ENCODE results near the gene DOK3. TPM values are rescaled to one million over a fixed set of nuclear protein-coding genes. Genes with fewer than 3 reads are reported as not detected.

Gene DOK3
- total and polyA plus RNA-seq, 2 of the 13 experiments (the other 11 are each of a cell fraction or from before 2014, with no cell fraction given): 1.4 to 1.5 TPM

DNA sequence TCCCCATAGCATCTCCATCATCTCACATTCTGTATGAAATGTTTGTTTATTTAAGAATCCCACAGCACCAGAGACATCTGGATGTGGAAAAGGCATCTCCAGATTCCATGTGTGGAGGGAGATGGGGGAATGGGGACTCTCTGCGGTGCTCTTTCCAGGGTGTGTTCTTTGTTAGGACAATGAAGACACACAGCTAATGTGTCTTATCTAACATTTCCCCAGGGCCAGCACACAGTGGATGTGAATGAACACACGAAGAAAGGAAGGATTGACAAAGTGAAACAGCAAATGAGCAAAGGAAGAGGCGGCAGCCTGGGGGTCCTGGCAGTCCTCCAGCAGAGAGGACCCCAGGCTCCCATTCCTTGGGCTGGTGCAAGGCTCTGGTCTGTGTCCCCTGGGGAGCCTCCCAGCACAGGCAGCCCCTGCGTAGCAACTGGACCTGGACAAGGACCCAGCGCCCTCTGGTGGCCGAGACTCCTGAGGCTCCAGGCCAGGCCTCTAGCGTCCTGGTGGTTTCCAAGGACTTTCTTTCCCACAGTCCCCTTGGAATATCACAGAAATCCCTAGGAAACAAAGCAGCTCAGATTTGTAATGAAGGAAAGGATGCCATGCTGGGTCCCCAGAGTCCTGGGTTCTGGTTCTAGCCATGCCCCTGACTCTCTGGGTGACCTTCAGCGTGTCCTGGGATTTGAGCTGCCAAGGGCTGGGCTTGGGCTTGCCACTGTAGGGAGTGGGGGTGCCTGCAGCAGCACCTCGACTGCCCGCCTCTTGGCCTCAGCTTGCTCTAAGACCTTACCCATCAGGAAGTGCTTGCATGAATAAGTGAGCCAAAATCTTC is 8.7 kb downstream of the DOK3 start (continued):
- TF ChIP-seq ZNF335 (CRISPR knock-in tag; IDR thresholded peaks at IDR 0.05): 0 out of 2 replicates have a peak, but pooled peaks have one; percentile 16
- no peak for TF ChIP-seq EP300 (IDR thresholded peaks at IDR 0.05; ENCODE audit: low read depth in 2 of 2, low read length in 2 of 2)
- TF ChIP-seq EP300 (CRISPR knock-in tag; IDR thresholded peaks at IDR 0.05; ENCODE audit: borderline replicate concordance): no peak
- TF ChIP-seq, protein P1, sequence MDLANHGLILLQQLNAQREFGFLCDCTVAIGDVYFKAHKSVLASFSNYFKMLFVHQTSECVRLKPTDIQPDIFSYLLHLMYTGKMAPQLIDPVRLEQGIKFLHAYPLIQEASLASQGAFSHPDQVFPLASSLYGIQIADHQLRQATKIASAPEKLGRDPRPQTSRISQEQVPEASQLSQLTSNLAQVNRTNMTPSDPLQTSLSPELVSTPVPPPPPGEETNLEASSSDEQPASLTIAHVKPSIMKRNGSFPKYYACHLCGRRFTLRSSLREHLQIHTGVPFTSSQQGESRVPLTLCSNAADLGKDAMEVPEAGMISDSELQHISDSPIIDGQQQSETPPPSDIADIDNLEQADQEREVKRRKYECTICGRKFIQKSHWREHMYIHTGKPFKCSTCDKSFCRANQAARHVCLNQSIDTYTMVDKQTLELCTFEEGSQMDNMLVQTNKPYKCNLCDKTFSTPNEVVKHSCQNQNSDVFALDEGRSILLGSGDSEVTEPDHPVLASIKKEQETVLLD (CRISPR knock-in tag; IDR thresholded peaks at IDR 0.05; ENCODE audit: low read depth): no peak
- 0 out of 2 replicates have a peak, but pooled peaks have one; percentile 8 for TF ChIP-seq RXRA (CRISPR knock-in tag; IDR thresholded peaks at IDR 0.05)
- 0 out of 2 replicates have a peak, but pooled peaks have one; percentile 19 for TF ChIP-seq BORCS8-MEF2B (CRISPR knock-in tag; IDR thresholded peaks at IDR 0.05)
- 0 out of 2 replicates have a peak, but pooled peaks have one; percentile 30 for TF ChIP-seq ZNF768 (CRISPR knock-in tag; IDR thresholded peaks at IDR 0.05)
- TF ChIP-seq ZSCAN25 (CRISPR knock-in tag; IDR thresholded peaks at IDR 0.05): peak; percentile 43; the same call in 1 of the 2 replicates
- TF ChIP-seq XRCC5 (optimal IDR thresholded peaks at IDR 0.05; ENCODE audit: low read length): peak; percentile 87
- TF ChIP-seq, protein P2, sequence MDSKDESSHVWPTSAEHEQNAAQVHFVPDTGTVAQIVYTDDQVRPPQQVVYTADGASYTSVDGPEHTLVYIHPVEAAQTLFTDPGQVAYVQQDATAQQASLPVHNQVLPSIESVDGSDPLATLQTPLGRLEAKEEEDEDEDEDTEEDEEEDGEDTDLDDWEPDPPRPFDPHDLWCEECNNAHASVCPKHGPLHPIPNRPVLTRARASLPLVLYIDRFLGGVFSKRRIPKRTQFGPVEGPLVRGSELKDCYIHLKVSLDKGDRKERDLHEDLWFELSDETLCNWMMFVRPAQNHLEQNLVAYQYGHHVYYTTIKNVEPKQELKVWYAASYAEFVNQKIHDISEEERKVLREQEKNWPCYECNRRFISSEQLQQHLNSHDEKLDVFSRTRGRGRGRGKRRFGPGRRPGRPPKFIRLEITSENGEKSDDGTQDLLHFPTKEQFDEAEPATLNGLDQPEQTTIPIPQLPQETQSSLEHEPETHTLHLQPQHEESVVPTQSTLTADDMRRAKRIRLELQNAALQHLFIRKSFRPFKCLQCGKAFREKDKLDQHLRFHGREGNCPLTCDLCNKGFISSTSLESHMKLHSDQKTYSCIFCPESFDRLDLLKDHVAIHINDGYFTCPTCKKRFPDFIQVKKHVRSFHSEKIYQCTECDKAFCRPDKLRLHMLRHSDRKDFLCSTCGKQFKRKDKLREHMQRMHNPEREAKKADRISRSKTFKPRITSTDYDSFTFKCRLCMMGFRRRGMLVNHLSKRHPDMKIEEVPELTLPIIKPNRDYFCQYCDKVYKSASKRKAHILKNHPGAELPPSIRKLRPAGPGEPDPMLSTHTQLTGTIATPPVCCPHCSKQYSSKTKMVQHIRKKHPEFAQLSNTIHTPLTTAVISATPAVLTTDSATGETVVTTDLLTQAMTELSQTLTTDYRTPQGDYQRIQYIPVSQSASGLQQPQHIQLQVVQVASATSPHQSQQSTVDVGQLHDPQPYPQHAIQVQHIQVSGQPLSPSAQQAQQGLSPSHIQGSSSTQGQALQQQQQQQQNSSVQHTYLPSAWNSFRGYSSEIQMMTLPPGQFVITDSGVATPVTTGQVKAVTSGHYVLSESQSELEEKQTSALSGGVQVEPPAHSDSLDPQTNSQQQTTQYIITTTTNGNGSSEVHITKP (CRISPR knock-in tag; IDR thresholded peaks at IDR 0.05; ENCODE audit: low read depth): peak; percentile 58; the same call in 1 of the 2 replicates
- TF ChIP-seq, protein P3, sequence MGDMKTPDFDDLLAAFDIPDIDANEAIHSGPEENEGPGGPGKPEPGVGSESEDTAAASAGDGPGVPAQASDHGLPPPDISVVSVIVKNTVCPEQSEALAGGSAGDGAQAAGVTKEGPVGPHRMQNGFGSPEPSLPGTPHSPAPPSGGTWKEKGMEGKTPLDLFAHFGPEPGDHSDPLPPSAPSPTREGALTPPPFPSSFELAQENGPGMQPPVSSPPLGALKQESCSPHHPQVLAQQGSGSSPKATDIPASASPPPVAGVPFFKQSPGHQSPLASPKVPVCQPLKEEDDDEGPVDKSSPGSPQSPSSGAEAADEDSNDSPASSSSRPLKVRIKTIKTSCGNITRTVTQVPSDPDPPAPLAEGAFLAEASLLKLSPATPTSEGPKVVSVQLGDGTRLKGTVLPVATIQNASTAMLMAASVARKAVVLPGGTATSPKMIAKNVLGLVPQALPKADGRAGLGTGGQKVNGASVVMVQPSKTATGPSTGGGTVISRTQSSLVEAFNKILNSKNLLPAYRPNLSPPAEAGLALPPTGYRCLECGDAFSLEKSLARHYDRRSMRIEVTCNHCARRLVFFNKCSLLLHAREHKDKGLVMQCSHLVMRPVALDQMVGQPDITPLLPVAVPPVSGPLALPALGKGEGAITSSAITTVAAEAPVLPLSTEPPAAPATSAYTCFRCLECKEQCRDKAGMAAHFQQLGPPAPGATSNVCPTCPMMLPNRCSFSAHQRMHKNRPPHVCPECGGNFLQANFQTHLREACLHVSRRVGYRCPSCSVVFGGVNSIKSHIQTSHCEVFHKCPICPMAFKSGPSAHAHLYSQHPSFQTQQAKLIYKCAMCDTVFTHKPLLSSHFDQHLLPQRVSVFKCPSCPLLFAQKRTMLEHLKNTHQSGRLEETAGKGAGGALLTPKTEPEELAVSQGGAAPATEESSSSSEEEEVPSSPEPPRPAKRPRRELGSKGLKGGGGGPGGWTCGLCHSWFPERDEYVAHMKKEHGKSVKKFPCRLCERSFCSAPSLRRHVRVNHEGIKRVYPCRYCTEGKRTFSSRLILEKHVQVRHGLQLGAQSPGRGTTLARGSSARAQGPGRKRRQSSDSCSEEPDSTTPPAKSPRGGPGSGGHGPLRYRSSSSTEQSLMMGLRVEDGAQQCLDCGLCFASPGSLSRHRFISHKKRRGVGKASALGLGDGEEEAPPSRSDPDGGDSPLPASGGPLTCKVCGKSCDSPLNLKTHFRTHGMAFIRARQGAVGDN (CRISPR knock-in tag; IDR thresholded peaks at IDR 0.05): peak; percentile 57
- no peak for TF ChIP-seq ZMAT3 (CRISPR knock-in tag; conservative IDR thresholded peaks at IDR 0.05)
- no peak for TF ChIP-seq ZNF512B (CRISPR knock-in tag; IDR thresholded peaks at IDR 0.05; ENCODE audit: borderline replicate concordance)
- TF ChIP-seq, protein P4, sequence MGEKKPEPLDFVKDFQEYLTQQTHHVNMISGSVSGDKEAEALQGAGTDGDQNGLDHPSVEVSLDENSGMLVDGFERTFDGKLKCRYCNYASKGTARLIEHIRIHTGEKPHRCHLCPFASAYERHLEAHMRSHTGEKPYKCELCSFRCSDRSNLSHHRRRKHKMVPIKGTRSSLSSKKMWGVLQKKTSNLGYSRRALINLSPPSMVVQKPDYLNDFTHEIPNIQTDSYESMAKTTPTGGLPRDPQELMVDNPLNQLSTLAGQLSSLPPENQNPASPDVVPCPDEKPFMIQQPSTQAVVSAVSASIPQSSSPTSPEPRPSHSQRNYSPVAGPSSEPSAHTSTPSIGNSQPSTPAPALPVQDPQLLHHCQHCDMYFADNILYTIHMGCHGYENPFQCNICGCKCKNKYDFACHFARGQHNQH (CRISPR knock-in tag; IDR thresholded peaks at IDR 0.05): 0 out of 2 replicates have a peak, but pooled peaks have one; percentile 49
